ENCODE data around the gene GCK.
A peak's percentile ranks its signal among the peaks of the same experiment; 100 is the strongest.
"Not testable (repeated sequence)": the region's sequence is repeated elsewhere in the genome, so short reads cannot be mapped to it uniquely, and the experiment has no call there.

GCK gene

DNA sequence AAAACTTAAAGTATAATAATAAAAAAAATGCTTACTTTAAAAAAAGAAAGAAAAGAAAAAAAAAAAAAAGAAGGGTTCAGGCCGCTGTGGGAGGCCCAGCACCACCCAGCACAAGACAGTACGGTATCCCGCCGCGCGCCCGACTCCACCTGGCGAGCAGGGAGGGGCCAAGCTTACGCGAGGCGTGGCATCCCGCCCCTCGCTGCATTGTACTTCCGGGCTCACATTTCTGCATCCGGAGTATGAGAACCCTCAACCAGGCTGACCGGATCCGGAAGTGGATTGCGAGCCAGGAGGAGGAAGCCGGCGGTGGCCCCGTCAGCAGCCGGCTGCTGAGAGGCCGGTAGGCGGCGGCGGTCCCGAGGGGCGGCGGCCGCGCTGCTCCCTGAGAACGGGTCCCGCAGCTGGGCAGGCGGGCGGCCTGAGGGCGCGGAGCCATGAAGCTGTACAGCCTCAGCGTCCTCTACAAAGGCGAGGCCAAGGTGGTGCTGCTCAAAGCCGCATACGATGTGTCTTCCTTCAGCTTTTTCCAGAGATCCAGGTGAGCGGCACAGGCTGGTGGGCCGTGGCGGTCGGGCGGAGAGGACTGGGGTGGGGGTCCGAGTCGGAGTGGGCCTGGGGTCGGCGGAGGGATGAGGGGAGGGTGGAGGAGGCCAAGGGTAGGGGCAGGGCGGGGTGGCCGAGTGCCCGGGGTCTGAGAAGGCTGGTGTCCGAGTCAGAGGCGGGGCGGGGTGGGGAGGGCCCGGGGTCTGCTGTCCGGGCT, 11.6 kb upstream of the GCK start, which contains the start of gene YKT6:
Gene YKT6 (plus strand): TSS at position 280 of the 763 bp plus-strand sequence. CDS start 158 bp downstream, at position 438.
- peak; percentile 98 for DNase-seq

DNA sequence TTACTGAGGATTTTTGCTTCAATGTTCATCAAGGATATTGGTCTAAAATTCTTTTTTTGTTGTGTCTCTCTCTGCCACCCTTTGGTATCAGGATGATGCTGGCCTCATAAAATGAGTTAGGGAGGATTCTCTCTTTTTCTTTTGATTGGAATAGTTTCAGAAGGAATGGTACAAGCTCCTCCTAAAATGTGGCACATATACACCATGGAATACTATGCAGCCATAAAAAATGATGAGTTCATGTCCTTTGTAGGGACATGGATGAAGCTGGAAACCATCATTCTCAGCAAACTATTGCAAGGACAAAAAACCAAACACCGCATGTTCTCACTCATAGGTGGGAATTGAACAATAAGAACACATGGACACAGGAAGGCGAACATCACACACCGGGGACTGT, 10.9 kb upstream of the GCK start:
- DNase-seq: not testable (repeated sequence)

DNA sequence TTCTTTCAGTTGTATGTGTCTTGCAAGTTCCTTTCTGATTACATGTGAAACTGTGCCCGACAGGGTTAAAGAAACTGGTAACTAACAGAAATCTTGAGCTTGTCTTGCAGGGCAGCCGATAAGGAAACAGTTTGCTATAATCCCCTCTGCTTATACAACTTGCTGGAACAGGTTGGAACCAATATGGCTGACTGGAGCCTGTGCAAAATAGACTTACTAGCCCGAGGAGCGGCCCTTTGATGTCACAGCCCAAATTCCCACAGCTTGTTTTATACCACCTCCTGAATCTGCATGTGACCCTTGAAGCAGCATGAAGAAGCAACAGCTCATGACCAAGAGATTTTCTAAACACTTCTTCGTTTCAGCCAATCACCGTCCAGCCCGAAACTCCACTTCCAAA, 8.2 kb upstream of the GCK start:
- DNase-seq: no peak

DNA sequence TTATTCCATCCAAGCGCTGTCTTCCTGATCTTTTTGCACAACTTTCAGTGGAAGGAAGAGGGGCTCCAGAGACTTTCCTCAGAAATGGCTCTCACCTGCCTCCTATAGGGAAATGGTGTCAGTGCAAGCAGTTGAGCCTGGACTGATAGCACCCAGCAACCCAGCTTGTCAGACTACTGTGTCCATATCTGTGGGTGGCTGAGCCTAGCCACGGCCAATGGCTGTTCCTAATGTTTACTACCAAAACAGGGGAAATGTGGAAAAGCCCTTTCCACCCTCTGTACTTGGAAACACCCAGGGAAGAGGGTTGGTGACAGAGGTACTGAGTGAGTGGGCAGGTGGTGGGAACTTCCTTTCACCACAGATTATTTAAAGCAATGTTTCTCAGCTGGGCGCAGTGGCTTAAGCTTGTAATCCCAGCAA, 7.2 kb upstream of the GCK start:
- DNase-seq: no peak

DNA sequence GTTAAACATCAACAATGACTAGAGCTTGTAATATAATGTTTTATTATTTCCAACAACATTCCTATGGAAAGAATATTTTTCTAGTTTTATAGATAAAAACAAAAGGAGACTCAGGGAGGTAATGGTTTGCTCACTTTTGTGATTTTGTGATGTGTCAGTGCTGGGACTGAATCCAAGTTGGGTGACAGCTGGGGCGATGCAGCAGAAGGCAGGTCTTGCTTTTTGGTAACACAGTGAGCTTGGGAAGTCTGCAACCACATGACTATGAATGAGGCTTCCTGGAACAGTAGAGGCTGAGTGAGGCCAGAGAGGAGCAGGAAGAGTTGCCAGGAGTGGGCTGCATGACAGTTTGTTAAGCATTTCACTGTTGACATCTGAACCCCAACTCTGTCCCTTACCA, 6.7 kb upstream of the GCK start:
- DNase-seq: no peak

DNA sequence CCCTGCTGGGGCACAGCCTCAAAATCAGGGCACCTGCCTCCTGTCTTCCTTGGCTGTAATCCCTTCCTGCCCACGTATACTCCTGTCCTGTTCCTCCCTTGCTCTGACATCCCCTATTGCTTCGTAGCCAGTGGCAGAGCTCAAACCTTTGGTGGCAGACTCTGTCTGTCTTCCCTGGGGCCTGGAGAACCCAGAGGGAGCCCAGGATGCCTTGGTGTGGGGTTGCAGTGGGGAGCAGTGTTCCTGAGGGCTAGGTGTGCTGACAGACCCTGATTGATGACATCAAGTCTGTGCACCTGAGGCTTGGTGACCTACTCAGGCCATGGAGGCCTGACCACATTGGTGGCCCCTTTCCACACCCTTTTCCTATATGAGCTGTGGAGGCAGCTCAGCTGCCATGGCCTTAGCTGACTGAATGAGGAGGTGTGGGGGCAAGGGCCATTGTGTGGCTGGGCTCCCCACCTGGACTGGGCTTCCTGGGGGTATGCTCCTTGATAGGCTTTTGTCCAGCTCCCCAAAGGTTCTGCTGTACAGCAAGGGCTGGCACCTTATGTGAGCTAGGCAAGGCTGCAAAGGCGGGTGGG, 5.4 kb upstream of the GCK start:
- no peak for DNase-seq

DNA sequence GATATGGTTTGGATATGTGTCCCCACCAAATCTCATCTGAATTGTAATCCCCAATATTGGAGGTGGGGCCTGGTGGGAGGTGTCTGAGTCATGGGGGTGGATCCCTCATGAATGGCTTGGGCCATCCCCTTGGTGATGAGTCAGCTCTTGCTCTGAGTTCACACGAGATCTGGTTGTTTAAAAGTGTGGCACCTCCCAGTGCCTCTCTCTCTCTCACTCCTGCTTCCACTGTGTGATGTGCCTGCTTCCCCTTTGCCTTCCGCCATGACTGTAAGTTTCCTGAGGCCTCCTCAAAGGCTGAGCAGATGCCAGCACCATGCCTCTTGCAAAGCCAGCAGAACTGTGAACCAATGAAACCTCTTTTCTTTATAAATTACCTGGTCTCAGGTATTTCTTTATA, 4.8 kb upstream of the GCK start:
- no peak for DNase-seq

DNA sequence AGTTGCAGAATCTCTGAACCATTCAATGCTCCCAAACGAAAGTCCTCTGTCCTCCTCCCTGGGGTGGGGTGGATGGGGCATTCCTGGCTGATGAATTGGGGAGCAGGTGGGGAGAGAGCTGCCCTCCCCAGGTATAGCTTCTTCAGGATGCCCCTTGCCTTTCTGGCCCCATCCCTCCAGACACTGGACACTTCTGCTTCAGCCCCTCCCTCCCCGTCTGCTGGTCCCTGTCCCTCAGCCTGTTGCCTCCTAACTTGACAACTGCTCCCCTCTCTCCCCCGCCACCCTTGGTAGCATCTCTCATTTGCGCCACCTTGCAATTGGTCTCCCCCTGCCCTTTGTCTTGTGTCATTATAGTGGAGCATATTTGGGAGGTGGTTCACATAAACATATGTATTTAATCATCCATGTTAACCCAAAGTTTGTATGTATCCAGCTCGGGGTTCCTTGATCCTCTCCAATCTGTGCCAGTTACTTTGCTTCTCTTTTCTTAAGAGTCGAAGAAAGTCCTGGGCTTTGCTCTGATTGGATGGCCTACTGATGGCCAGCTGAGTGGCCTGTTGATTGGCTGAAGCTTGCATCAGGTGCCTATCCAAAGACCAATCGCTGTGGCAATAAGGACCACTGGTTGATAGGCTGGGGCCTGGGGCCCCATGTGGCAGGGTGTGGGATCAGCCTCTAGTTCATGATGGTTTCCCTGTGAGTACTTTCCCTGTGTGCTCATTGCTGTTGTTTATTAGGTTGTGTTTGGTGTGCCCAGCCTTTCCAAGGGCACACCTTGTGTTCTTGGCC, 4.0 kb upstream of the GCK start:
- DNase-seq: no peak

DNA sequence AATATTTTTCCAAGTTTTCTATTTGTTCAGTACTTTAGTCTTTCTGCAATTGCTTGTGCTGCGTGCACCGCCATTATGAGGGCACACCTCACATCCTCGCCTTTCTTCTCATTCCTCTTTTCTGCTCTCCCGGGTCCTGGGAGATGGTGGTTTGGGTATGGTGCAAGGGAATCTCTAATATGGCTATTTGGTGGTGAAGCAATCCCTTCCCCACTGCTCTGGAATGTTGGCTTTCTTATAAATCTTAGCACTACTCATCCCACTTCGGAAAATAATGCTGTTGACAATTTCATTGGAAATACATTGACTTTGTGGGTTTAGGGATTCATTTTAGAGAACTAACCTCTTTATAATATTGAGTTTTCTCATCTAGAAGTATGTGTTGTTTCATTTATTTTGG, 1.9 kb upstream of the GCK start:
- no peak for DNase-seq

DNA sequence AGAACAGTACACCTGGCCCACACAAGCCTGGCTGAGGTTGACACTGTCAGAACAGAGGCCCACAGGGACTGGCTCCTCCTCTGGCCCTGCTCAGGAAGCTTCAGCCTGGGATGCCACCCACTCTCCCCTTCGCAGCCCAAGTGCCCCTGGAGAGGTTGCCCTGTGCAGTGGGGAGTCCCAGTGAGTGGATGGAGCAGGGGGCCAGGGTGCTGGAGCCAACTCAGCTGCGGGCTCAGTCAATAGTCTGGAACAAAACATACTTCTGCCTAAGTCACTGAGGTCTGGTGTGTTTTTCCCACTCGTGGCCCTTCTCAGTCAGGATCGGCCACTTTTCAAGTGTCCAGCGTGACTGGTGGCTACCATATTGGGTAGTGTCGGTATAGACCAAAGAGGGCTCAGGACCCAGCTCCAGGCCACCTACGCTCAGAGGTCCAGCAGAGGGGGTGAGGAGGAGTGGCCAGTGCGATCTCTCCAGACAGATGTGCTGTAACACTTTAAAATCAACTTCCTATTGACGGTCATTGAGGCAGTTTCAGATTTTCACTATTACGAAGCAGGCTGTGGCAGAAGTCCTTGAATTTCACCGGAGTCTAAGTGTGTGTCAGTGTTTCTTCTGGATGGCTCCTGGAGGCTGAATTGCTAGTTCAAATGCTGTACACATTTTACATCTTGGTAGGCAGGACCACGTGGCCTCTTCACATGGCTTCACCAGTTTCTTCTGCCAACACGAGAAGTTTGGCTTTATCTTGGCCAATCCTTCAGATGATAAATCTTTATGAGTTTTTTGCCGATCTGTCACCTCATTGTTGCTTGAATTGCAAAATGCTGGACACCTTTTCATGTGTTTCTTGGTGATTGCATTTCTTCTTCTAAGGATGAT, 994 bp upstream of the GCK start:
- DNase-seq: no peak

DNA sequence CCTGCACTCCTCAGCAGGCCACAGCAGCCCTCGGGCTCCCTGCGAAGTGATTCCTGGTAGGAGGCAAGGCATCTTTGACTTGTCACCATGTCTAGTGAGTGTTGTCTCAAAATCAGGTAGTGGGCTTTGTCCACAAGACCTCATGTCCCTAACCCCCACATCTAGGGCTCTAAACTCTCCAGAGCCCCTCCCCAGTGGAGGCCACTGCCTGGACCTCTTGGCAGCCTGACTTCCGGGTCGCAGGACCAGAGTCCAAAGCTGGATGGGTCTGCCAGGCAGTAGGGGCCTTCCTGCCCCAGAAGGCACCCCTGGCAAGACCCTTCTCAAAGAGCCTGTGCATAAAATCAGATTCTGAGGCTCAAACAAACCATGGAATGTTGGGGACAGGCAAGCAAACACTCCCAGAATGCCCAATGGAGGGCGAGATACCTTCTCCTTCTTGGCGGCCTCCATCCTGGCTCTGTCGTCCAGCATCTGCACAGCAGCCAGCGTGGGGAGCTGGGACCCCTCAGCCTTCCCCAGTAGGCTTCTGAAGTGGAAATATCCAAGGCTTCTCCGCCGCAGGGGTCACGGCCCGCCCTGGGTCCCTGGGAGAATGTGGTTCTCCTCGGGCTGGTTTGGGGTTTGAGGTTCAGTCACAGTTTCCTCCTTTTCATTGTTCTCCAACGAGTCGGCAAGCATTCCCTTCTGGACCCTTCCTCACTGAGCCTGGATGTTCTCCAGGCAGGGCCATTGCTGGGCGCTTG, 586 bp downstream of the GCK start:
- no peak for DNase-seq

DNA sequence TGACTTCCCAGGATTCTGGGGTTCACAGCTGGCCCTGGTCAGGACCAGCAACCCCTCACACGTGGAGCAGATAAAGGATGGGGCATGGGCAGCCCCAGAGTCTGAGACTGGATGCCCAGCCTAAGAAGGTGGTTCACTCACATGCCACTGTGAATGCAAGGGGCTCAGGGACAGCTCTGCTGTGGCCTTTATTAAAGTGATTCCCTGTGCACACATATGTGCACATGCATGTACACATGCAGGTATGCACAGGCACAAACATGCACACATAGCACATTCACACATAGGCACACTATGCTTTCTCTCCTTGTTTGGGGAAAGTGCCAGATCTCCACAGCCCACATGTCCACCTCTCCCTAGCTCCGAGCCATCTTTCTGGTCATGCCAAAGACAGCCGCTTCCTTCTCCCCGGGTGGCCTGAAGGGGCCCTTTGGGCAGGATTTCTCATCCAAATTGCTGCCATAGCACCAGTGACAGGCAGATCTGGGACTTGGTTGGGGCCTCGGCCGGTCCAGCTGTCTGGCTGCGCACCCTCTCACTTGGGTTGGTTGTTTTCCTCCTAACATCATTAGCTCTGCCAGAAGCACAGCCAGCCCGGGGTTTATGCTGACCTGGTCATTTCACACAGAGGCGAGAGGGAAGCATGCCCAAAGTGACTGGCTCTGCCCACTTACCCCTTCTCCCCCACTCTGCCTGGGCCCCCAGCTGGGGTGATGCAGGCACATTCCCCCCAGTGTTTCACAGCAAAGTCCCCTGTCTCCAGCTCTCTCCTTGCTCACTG, 1.4 kb downstream of the GCK start:
- no peak for DNase-seq

DNA sequence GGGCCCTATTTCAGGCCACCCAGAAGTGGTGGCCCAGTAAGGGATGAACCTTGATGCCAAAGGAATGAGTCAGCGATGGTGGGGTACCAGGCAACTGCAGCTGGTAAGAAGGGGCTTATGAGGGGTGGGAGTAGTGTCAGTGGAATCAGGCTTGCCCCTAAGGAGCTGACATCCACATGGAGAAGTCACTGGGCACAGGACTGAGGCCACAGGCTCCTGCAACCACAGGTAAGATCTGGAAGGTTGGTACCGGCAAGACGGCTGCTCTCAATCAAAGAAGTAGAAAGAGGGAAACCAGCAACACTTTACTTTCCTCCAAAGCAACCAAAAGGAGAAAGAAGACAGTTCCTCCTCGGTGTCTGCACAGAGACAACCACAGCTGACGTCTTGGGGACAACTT, 2.5 kb downstream of the GCK start:
- no peak for DNase-seq

DNA sequence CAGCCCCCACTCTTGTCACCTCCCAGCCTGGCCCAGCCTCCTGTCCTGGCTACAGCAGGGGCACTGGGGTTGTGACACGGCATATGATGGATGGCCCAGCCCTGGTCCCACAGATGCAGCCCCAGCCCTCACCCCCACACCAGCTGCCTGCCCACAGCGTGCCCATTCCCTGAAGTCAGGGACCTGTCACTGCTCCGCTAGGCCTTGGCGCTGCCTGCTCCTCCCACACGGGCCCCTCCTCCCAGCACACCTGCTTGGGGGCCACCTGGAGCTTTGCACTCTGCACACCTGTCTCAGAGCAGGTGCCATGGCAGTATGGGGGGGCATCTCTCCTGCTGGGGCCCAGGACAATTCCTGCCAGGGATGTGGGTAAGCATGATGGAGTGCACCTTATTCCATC, 3.5 kb downstream of the GCK start:
- no peak for DNase-seq

DNA sequence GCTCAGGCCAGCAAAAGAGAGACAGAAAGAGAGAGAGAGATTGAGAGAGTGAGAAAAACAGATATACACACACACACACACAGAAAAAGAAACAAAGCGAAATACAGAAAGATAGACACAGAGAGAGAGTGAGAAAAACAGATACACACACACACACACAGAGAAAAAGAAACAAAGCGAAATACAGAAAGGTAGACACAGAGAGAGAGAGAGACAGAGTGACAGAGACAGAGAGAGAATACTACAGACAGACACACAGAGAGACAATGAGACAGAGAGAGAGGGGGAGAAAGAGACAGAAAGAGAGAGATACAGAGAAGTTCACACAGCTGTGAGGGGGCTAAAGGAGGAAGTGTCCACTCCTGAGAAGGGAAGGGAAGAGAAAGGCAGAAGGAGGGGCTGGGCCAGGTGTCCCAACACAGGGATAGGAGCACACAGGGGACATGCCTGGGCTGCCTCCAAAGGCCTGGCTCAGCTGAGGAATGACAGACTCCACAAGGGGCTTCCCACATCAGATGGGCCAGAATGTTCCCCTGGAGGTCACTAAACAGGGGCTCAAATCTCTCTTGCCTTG, 4.3 kb downstream of the GCK start:
- DNase-seq: no peak

DNA sequence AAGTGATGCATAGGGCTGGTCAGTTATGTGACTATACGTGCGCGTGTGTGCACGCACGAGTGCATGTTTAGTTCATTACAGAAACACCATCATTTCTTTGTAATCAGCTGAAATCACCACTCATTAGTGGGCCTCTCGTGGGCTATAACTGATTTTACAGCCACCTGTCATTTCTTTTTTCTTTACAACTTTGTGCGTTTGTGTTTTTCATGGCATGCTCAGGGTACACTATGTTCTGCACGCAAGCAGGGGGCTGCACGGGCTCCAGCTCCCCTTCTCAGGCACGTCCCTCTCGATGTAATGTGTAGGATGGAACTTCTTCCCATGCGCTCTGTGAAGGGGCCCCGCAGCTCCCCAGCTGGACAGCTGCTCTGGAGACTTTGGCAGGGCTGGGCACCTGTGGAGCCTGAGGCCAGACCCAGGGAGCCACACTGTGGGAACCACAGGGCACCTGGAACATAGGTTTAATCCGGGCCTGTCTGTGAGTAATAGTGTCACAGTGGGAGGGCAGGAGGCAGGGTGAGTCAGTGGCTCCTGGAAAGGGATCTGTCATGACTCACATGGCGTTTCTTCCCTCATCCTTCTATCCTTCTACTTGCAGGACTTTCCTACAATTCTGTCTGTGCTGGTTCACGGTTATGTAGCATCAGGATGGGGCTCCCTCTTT, 4.9 kb downstream of the GCK start:
- no peak for DNase-seq

DNA sequence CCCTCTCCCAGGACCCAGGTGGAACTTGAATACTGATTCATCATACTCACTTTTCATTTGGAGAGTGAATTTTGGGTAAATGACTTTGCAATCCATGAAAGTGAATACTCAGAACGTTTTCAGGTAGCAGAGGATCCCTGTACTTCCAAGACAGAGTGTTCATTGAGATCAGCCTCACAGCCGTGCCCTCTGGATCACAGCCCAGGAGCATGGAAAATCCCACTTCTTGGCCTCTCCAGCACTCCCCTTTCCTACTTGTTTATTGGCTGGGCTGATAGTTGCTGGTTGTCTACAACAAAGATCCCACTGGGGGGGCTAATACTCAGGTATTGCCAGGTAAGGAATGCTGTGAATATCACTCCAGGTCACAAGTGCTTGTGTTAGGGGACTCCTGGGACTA, 5.9 kb downstream of the GCK start:
- DNase-seq: no peak

DNA sequence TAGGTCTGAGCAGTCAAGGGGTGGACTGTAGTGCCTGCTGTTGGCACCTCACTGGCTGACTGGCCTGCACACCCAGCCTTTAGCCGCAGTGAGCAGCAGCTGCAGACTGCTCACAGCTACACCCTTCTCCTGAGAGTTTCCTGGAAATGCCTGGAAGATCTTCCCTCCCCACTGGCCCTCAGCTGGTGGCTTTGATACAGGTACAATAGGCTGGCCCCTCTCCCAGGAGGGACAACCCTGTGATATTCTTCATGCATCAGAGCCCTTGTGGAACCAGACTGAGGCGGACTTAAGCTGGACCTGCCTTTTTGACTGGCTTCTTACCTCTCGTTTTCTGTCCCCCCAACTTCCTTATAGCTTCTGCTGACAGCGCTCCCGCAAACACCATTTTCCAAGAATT, 6.4 kb downstream of the GCK start:
- DNase-seq: no peak

DNA sequence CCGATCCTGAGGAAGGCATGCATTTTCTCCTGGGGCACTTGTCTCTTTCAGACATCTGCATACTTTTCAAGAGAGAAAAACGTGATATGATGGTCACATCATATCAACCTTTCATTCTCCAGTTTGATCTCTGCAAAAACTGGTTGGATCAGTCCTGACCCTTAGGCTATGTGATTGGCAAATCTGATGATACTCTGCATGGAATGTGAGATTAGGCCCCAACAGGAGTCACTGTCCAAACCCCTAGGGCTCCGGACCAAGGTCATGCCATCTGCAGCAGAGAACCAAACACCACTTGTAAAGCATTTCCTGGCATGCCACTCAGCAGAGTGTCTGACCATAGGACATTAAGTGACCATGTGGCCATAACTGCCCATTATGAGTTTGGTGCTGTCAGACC, 8.6 kb downstream of the GCK start:
- no peak for DNase-seq

DNA sequence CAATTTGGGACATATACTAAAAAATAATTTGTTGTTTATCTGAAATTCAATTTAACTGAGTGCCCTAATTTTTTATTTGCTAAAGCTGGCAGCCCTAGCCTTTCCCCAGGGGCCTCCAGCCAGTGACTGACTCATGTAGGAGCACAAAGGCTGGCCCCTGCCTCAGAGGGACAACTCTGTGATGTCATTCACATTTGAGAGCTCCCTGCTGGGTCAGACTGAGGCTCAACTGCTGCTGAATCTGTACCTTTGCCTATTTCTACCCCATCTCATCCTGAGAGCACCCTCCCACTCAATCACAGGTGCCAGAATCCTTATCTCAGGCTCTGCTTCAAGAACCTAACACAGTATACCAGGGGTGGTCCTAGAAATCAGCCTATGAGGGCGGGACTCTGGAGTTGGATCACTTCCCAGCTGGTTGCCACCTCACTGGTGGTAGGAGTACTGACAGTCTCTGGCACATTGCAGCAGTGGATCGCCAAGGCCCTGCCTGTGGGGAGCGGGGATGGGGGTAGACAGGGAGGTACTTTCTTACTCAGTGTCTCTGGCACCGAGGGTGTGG, 11.6 kb downstream of the GCK start:
- DNase-seq: no peak

Measured in NCI-H2029 (cell line).